ENCODE results near the gene INPP5D.
"Not testable (repeated sequence)": the region's sequence is repeated elsewhere in the genome, so short reads cannot be mapped to it uniquely, and the experiment has no call there.

Gene INPP5D

DNA sequence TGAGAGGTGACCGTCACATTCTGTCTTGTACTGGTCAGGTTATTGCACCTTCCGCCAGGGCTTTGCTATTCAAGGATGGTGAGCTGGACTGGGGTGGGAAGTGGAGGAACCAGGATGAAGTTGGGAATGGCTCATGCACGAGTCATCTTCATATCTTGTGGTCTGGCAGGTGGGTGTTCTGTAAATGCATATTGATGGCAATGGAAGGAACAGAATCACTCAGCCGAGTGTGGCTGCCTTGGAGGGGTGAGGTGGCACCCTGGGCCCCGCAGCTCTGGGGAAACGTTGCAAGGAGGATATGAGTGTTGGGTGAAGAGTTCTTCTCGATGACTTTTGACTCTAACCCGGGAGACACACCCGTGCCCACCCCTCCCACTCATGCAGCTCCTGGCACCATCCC lies 26.5 kb upstream of the INPP5D start:
- DNase-seq: no peak

DNA sequence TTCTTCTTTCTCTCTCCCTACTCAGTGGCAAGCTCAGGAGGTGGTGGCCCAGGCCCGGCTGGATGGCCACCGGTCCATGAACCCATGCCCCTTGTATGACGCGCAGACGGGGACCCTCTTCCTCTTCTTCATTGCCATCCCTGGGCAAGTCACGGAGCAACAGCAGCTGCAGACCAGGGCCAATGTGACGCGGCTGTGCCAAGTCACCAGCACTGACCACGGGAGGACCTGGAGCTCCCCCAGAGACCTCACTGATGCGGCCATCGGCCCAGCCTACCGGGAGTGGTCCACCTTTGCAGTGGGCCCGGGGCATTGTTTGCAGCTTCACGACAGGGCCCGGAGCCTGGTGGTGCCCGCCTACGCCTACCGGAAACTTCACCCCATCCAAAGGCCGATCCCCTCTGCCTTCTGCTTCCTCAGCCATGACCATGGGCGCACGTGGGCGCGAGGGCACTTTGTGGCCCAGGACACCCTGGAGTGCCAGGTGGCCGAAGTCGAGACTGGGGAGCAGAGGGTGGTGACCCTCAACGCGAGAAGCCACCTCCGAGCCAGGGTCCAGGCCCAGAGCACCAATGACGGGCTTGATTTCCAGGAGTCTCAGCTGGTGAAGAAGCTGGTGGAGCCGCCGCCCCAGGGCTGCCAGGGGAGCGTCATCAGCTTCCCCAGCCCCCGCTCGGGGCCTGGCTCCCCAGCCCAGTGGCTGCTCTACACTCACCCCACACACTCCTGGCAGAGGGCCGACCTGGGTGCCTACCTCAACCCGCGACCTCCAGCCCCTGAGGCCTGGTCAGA lies 25.9 kb upstream of the INPP5D start:
- DNase-seq: no peak

- DNase-seq: no peak
Observed at GRCh38 chr2:233035426-233036161, 24.5 kb upstream of the INPP5D start.

- DNase-seq: no peak
Observed at GRCh38 chr2:233036162-233036838, 23.8 kb upstream of the INPP5D start.

GRCh38 chr2:233037078-233037477 lies 23.1 kb upstream of the INPP5D start:
- DNase-seq: no peak

- no peak for DNase-seq
Observed at GRCh38 chr2:233039212-233039845, 20.8 kb upstream of the INPP5D start.

GRCh38 chr2:233039846-233040530 lies 20.2 kb upstream of the INPP5D start:
- no peak for DNase-seq

GRCh38 chr2:233040571-233040970 lies 19.6 kb upstream of the INPP5D start:
- no peak for DNase-seq

GRCh38 chr2:233041722-233042323 lies 18.3 kb upstream of the INPP5D start:
- no peak for DNase-seq

DNA sequence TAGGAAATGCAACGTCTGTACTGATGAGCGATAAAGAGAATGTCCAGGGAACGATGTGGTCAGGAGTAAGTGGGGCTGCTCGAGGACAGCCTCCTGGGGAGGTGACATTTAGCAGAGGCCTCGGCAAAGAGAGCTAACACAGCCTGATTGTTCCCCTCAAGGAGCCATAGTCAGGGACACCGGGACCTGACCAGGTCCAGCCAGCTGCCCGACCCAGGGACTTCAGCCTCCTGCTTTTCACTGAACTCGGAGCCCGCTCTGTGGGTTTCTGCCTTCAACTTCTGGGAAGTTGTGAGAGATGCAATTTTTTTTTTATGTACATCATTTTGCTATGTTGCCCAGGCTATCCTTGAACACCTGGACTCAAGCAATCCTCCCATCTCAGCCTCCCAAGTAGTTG lies 17.6 kb upstream of the INPP5D start:
- no peak for DNase-seq

DNA sequence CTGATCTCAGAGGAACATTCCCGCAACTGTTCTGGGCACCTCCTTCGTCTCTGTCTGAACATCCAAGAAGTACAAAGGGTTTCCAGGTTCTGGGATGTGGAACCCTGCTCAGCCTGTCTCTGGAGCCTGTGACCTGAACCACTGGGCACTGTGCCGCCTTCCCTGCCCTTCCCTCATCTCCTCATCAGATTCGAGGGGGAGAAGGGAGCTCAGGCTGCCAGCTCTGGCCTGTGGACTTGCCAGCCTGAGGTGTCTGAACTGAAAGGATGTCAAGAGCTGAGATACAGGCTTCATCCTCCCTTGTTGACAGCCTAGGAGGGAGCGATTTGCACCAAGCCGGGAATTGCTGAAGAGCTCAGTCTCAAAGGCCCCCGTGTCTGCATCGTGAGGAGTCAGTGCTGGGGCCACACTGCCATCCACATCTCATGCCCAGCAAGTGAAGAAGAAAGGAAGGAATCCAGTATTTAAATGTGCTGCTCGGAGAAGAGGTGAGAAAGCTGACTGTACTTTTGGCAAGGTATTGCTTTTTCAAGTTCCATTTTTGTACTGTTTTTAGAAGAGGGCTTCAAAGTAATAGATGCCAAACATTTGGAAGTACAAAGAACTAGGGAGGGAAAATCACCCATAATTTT lies 15.1 kb upstream of the INPP5D start:
- no peak for DNase-seq

- no peak for DNase-seq
Observed at GRCh38 chr2:233047206-233047605, 12.9 kb upstream of the INPP5D start.

DNA sequence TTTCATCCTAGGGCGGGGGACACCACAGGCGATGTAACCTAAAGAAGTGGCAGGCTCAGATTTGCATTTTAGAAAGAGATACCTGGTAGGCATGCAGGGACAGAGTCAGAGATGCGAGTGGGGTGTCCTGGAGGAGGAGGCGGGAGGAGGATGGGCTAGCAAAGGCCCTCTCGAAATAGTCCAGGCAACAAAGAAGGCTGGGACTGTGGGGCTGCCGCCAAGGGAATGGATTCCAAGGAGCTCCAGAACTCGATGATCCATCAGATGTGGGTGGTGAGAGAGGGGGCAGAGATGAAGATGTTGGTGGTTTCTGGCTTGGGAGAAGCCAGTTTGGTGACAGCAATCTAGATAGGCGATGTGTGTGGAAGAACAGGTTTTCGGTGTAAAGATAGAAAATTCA lies 12.5 kb upstream of the INPP5D start:
- DNase-seq: no peak

GRCh38 chr2:233048569-233049193 lies 11.5 kb upstream of the INPP5D start:
- no peak for DNase-seq

DNA sequence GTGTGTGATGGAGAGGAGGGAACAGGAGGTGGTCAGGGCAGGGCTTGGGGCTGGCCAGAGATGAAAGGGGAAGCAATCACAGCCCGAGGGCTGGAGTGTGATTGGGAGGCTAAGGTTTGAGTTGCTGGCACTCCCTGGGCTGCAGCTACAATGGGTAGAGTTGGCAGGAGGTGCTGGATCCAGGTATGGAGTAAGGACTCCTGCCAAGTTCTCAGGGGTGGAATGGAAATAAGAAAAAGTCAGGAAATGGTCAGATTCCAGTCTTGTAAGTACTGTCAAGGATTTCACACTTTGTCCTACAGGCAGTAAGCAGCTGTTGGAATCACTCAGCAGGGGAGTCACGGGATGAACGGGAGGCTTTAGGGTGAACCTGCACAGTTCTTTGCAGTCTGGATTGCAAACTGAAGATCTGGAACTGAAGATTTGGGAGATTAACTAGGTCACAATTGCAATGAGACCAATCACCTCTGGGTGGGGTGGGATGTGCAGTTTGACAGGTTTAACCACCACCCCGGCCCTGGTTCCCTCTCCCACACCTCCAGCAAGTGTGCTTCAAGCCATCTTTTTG lies 10.9 kb upstream of the INPP5D start:
- no peak for DNase-seq

DNA sequence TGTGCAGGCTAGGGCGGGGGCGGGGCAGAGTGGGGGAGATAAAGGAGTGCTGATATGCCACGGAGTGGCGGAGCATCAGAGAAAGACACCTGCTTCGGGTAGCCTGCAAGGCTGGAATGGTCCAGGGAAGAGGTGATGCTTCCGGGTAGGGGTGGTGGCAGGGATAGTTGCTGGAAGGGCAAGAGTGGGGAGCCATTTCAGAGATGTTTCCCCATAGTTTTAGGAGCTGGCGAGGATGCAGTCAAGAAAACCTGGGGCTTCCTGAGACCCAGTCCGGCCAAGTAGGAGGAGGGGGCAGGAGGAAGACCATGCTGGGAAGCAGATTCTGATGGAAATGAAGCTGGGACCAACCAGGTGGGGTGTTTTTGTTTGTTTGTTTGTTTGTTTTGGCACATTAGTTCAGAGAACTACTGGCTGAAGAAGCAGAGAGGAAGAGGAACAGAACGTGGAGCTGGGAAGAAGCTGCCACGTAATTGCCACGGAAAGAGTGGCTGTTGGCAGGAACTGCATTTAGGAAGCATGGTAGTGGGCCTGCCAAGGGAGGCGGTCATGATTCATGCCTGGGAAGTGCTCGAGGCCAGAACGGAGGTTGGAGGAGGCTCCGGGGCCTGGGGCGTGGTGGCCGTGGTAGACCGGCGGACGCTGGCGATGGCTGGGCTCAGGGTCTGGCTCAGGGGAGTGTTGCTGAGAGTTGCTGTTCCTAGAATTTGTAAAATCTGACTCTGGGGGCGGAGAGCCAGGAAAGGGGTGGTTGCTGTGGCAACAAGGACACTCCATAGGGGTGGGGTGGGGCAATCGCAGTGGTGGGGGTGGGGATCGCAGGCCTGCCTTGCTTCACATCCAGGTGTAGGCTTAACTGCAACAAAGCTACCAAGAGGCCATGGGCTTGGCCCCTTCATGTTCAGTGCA lies 8.6 kb upstream of the INPP5D start:
- no peak for DNase-seq

- not testable (repeated sequence) for DNase-seq
Observed at GRCh38 chr2:233052517-233052916, 7.6 kb upstream of the INPP5D start.

DNA sequence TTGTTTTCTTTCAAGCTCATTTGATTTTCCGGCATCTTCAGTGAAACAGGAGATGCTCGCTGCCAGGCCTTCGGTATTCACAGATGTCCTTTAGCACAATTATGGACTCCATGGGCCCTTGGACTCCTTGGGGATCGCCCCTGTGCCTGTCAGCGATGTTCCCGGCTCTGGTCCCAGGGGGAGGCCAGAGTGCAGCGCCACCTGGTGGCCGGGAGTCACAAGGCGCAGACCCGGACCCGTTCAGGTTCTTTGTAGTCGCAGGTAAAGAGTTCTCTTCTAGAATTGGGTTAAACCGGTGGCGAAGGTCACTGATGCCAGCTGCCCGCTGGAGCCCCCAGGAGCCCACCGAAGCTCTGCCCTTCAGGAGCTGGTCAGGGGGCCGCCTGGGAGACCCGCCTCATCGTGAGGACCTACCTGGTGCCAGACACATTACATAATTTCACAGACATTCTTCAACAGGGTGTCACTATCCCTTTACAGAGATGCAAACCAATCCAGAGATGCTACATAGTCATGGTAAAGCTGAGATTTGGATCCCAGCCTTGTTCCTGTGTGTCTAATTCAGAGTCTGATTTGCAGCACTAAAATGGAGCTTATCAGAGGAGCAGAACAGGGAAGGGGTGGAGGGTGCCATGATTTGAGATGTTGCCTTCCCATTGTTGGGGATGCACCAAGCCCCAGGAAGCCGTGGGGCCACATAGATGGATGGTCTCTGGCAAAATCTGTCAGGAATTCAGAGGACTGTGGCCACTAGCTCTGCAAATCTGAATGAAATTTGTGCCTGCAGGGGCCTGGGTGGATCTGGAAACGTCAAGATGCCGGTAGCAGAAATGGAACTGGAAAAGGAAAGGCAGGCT lies 6.0 kb upstream of the INPP5D start:
- no peak for DNase-seq

GRCh38 chr2:233055362-233055761 lies 4.8 kb upstream of the INPP5D start:
- no peak for DNase-seq
